ENCODE data around the gene FAM222A.

The FAM222A gene

DNA sequence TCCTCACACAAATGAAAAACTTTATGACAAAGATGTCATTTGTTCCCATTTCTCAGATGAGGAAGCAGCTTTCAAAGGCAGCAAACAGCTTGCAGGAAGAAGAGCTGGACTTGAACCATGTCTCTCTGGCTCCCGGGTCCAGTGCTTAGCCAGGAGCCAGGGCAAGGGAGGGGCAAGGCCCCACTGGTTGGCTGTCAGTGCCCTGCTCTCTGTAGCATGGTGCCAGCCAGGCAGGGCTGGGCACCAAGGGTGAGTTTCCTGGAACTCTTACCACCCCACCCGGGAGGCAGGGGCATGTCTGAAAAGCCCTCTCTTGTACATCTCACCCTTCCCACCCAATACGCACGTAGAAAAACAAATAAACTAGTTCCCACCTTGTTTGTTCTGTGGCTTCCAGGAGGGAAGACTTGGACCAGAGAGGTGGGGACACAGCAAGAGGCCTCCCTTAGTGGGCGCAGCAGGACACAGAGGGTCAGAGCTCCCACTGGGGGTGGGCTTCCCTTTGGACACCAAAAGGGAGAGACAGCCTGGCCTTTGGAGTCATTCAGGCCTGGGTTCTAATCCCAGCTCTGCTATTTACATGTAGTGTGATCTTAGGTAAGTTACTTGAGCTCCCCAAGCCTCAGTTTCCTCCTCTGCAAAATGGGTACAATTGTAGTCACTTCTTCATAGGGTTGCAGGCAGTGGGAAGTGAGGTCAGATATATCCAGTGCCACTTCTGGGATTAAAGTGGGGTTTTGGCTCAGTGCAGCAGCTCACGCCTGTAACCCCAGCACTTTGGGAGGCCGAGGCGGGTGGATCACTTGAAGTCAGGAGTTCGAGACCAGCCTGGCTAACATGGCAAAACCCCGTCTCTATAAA is 102.4 kb downstream of the FAM222A start:
- no peak for TF ChIP-seq CTCF (conservative IDR thresholded peaks at IDR 0.05)
- no peak overlapping the region for H3K27ac ChIP-seq

- H3K27ac ChIP-seq, result no peak overlapping the region
- no peak for TF ChIP-seq CTCF (conservative IDR thresholded peaks at IDR 0.05)
These were observed 103.2 kb downstream of the FAM222A start for GRCh38 chr12:109816870-109817269.

- TF ChIP-seq CTCF (conservative IDR thresholded peaks at IDR 0.05), result no peak
These were observed 104.1 kb downstream of the FAM222A start for GRCh38 chr12:109817627-109818231.

GRCh38 chr12:109818253-109818652 is 104.6 kb downstream of the FAM222A start:
- no peak for TF ChIP-seq CTCF (conservative IDR thresholded peaks at IDR 0.05)
- no peak overlapping the region for H3K27ac ChIP-seq

More at GRCh38 chr12:109817627-109818231, 104.1 kb downstream of the FAM222A start:
- H3K27ac ChIP-seq, result no peak overlapping the region

- no peak for TF ChIP-seq CTCF (conservative IDR thresholded peaks at IDR 0.05)
- H3K27ac ChIP-seq, result peak overlapping the region; percentile 18; the same call in 1 of the 2 replicates
These were observed 105.4 kb downstream of the FAM222A start for GRCh38 chr12:109818905-109819500.
